GM19324 (cell line): ENCODE data around the gene DDX27.
"Not testable (repeated sequence)": the region's sequence is repeated elsewhere in the genome, so short reads cannot be mapped to it uniquely, and the experiment has no call there.

Experiments
- ATAC-seq: cut with Tn5 transposase; IDR thresholded peaks from one replicate; pipeline ENCODE4 v1.9.1; 2021; ENCODE audit warnings: mild to moderate bottlenecking, moderate library complexity; ENCODE audit not compliant: unreplicated experiment, low FRiP score

DDX27 gene

GRCh38 chr20:49203746-49204145 lies 15.5 kb upstream of the DDX27 start:
- no peak for ATAC-seq

DNA sequence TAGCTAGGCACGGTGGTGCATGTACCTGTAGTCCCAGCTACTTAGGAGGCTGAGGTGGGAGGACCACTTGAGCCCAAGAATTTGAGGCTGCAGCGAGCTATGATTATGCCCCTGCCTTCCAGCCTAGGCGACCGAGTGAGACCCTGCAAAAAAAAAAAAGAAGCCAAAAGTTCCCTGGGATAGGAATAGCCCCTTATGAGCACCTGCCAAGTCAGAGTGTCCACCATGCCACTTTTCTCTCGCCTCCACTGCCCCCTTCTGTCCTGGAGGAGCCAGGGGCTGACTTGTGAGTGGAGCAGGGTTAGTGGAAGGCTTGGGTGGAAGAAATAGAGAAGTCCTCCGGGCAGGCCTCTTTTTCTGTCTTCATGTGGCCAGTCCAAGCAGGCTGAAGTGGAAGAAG lies 12.1 kb upstream of the DDX27 start:
- no peak for ATAC-seq

DNA sequence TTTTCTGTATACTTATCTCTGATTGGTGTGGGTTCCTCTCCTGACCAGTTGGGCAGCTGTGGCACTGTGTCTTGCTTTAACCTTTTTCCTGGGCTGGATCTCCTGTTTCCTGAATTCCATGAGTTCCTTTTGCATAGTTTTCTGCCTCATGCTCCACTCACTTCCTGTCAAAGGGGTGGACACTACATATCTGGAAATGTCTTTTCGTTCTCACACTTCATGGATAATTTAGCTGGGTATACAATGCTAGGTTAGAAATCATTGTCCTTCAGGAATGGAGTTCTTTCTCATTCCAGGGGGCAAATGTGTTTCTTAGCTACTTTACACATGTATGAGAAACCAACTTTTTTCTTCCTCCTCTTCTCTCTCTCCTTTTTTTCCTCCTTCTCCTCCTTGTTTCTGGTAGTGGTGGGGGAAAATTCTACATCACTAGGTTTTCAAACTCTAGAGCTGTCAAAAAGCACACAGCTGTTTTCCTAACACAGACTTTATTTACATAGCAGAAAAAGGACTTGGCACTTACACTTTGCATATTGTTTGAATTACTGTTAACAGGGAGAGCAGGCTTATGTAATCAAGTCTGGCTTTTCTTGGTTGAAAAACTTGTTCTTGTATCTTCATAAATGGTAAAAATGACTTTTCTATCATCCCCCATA lies 9.0 kb upstream of the DDX27 start:
- no peak for ATAC-seq

- ATAC-seq, result no peak
Measured at GRCh38 chr20:49210757-49211110, 8.5 kb upstream of the DDX27 start.

DNA sequence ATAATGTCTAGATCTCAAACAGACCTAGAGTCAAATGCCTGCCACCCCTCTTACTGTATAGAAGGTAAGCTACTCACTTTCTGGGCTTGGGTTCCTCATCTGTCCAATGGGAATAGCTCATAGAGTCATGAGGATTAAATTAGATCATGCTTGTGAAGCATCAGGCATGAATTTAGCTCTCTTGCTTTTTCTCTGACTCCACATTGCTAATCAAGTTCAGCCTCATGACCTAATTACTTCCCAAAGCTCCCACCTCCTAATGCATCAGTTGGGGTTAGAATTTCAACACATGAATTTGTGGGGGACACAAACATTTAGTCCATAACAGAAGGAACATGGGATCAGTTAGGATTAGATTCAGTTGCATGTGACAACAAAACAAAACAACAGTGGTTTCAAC lies 4.6 kb upstream of the DDX27 start:
- ATAC-seq, result no peak

DNA sequence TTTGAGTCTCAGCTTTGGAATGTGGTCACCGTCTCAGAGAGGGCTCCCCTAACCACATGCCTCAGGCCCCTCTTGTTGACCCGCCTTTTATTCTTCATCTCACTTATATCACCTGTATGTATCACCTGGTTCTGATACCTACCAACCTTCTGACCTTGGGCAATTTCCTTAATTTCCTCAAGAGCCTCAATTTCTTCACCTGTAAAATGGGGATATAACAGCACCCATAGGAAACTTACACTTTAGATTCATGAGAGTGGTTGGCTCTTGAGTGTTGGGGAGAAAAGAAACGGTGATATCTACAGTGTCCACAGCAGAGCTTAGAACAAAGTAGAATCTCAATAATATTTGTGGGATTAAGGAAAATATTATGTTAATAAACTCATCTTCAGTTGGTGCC lies 4.0 kb upstream of the DDX27 start:
- ATAC-seq, result no peak

DNA sequence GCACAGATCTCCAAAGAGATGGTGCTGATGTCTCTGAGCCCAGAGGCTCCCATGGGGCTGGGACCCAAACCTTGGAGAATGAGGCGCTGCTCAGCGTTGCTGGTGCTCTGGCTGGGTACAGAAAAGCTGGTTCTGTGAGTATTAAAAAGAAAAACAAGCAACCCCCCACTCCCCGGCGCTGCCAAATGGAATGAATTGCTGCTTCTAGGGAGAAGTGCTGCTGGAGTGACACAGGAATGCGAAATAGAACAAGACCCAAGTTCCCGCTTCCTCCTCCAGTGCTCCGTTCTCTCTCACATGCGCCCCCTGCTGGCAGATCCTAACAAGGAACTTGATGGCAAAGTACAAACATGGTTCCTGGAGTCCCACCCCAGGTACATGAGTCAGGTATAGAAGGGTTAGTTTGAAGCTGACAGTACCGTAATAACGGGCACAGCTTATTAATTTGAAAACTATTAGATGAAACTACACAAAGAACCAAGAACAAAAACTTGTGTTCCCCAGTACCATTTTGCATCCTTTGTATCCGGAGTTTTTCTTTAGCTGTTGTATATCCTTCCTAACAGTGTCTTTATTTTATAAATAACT lies 2.1 kb upstream of the DDX27 start:
- no peak for ATAC-seq

GRCh38 chr20:49218739-49219090 lies 501 bp upstream of the DDX27 start:
- ATAC-seq, result not testable (repeated sequence)

DNA sequence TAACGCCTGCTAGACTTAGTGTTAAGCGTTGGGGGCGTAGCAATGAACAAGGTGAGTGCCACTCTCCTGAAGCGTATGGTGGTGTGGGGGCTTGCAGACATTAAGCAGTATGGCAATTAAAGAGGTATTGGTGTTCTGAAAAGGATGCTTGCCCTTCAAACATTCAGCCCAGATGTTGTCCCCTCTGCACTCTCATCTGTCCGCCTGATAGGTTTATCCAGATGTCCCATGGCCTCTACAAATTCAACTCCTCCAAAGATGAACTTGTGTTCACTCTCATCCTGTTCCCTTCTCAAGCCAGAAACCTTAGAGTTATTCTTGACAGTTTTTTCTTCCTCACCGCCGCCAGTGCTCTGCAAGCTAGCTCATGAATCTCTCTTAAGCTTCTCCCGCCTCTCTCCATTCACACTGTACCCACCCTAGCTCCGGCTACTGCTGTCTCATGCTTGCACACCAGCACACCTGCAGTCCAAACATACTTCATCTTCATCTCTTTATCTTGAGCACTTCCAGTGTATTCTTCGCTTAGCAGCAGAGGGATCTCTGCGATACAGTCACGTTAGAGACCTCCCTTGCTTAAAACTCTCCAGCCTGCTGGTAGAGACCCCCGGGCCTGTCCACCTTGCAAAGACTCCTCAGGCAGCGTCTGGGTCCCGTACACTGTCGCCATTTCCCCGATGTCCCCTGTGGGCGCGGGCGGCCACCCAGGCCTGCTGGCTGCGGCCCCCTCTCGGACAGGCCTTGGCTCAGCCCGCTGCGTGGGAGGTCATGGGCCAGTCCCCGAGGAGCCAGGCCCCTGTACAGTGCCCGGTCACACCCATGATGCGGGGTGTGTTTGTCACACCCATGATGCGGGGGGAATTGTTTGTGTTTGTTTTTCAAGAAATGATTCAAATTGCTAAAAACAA lies 962 bp downstream of the DDX27 start:
- ATAC-seq, result no peak

DNA sequence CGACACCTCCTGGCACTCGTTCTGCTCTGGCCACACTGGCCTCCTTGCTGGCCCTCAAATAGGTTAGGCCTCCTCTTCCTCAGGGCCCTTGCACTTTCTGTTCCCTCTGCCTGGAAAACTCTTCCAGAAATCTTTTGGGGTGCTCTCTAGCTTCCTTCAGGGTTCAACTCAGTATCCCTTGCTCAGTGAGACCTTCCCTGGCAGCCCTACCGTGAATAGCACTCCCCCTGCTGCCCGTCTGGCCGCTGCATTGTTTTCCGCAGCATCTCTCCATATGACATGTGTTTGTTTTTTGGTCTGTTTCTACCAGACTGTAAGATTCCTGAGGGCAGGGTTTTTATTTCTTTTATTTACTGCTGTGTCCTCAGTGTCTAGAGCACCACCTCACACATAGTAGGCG lies 6.7 kb downstream of the DDX27 start:
- ATAC-seq, result no peak

DNA sequence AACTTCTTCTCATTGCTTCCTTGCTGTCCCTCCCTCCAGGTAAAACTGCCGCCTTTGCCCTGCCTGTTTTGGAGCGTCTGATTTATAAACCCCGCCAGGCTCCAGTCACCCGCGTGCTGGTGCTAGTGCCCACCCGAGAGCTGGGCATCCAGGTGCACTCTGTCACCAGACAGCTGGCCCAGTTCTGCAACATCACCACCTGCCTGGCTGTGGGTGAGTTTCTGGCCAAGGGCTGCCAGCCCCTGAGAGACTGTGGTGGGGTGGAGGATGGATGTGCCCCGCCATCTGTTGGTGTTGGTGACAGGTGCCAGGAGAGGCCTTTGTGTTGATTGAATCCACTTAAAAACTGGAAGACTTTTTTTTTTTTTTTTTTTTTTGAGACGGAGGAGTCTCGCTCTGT lies 9.5 kb downstream of the DDX27 start:
- no peak for ATAC-seq

DNA sequence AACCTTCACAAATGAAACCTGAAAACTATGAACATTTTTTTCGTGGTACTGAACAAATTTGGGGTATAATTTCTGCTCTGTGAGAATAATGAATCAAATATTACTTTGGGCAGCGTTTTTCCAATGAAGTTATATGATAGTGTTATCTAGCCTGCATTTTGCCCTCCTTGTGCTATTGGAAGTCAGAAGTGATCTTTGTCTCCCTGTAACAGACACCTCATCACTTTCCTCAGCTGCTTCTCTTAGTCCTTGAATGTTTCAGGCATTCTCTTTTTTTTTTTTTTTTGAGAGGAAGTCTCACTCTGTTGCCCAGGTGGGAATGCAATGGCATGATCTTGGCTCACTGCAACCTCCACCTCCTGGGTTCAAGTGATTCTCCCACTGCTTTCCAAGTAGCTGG lies 10.2 kb downstream of the DDX27 start:
- ATAC-seq, result no peak

GRCh38 chr20:49230021-49230420 lies 10.8 kb downstream of the DDX27 start:
- ATAC-seq, result no peak

- no peak for ATAC-seq
Measured at GRCh38 chr20:49230561-49231133, 11.4 kb downstream of the DDX27 start.

- no peak for ATAC-seq
Measured at GRCh38 chr20:49231471-49231870, 12.3 kb downstream of the DDX27 start.

DNA sequence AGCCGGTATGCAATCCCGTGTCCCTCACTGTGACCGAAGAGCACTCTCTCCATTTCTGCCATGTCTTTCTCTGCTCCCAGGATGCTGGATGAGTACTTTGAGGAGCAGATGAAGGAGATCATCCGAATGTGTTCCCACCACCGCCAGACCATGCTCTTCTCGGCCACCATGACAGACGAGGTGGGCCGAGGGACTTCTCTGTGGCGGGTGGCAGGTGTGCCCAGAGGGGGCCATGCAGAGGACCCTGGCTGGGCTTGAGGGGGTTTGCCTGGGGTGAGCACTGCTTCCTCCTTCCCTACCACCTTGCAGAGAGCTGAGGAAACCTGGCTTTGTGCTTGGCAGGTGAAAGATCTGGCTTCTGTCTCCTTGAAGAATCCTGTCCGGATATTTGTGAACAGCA lies 14.0 kb downstream of the DDX27 start:
- ATAC-seq, result no peak

GRCh38 chr20:49234831-49235230 lies 15.6 kb downstream of the DDX27 start:
- ATAC-seq, result no peak

- ATAC-seq, result no peak
Measured at GRCh38 chr20:49236301-49236700, 17.1 kb downstream of the DDX27 start.

GRCh38 chr20:49237531-49237930 lies 18.3 kb downstream of the DDX27 start:
- no peak for ATAC-seq

GRCh38 chr20:49245921-49246740 lies 26.9 kb downstream of the DDX27 start:
- no peak for ATAC-seq
